GM23338 (cell line): ENCODE data around the gene AP3B2. TPM values are rescaled to one million over a fixed set of nuclear protein-coding genes. Genes with fewer than 3 reads are reported as not detected.

Experiments used
- ATAC-seq: fragments of 200-7000 bp; cut with Tn5 transposase; 3 replicates; pipeline ENCODE4 v1.9.1; 2020
- DNase-seq: peaks from one replicate; pipeline ENCODE4 v3.0.0-alpha.2; 2015; ENCODE audit warnings: low spot score
- H2AFZ ChIP-seq: fragments of 200-600 bp; sonication (generic); 2 replicates; pipeline ENCODE4 v1.8.0; 2016; ENCODE audit warnings: antibody characterized with exemption, mild to moderate bottlenecking, moderate library complexity
- H3F3A ChIP-seq: fragments of 200-600 bp; sonication (generic); replicated peaks from 2 replicates; pipeline ENCODE4 v1.8.0; 2017; ENCODE audit warnings: antibody characterized with exemption, mixed run types, low read depth
- H3K27ac ChIP-seq: fragments of 200-600 bp; sonication (generic); 2 replicates; pipeline ENCODE4 v1.6.1; 2016; ENCODE audit warnings: low read depth
- H3K27me3 ChIP-seq: fragments of 200-600 bp; sonication (generic); 2 replicates; pipeline ENCODE4 v1.8.0; 2016; ENCODE audit warnings: mild to moderate bottlenecking, mixed run types, moderate library complexity; ENCODE audit not compliant: insufficient read depth
- H3K36me3 ChIP-seq: fragments of 200-600 bp; sonication (generic); 2 replicates; pipeline ENCODE4 v1.8.0; 2016; ENCODE audit warnings: mild to moderate bottlenecking; ENCODE audit not compliant: insufficient read depth
- H3K4me1 ChIP-seq: fragments of 200-600 bp; sonication (generic); 2 replicates; pipeline ENCODE4 v1.8.0; 2016; ENCODE audit warnings: mild to moderate bottlenecking, moderate library complexity; ENCODE audit not compliant: insufficient read depth
- H3K4me2 ChIP-seq: fragments of 200-600 bp; sonication (generic); 2 replicates; pipeline ENCODE4 v1.7.1; 2017; ENCODE audit warnings: mixed run types
- H3K4me3 ChIP-seq: fragments of 200-600 bp; sonication (generic); 2 replicates; pipeline ENCODE4 v1.6.1; 2016; ENCODE audit warnings: mixed run types
- H3K79me2 ChIP-seq: fragments of 200-600 bp; sonication (generic); replicated peaks from 2 replicates; pipeline ENCODE4 v1.8.0; 2017; ENCODE audit warnings: mild to moderate bottlenecking; ENCODE audit not compliant: insufficient read depth
- H3K9me2 ChIP-seq: fragments of 200-600 bp; sonication (generic); 2 replicates; pipeline ENCODE4 v1.8.0; 2017; ENCODE audit not compliant: insufficient read depth
- H4K20me1 ChIP-seq: fragments of 200-600 bp; sonication (generic); replicated peaks from 2 replicates; pipeline ENCODE4 v1.8.0; 2017; ENCODE audit warnings: mild to moderate bottlenecking; ENCODE audit not compliant: insufficient read depth
- H3K27ac Mint-ChIP-seq: 2 replicates; pipeline ENCODE4 v1.8.0; 2020; ENCODE audit warnings: inconsistent platforms, mild to moderate bottlenecking, moderate library complexity, mixed read lengths
- H3K27me3 Mint-ChIP-seq: 3 replicates; pipeline ENCODE4 v1.8.0; 2022; ENCODE audit warnings: low read depth, mild to moderate bottlenecking, moderate library complexity, mixed read lengths, inconsistent platforms; ENCODE audit not compliant: insufficient read depth, poor library complexity
- H3K36me3 Mint-ChIP-seq: 3 replicates; pipeline ENCODE4 v1.8.0; 2021; ENCODE audit warnings: low read depth, mild to moderate bottlenecking, inconsistent platforms, moderate library complexity, mixed read lengths
- H3K4me1 Mint-ChIP-seq: 3 replicates; pipeline ENCODE4 v1.8.0; 2020; ENCODE audit warnings: mild to moderate bottlenecking, inconsistent platforms, mixed read lengths
- H3K4me3 Mint-ChIP-seq: 3 replicates; pipeline ENCODE4 v1.8.0; 2021; ENCODE audit warnings: moderate library complexity, mild to moderate bottlenecking, inconsistent platforms, mixed read lengths
- H3K9me3 Mint-ChIP-seq: 3 replicates; pipeline ENCODE4 v1.8.0; 2020; ENCODE audit warnings: moderate library complexity, mild to moderate bottlenecking, inconsistent platforms, mixed read lengths
- NANOG ChIP-seq: IDR thresholded peaks from 2 replicates; pipeline ENCODE4 v1.6.1; 2016; ENCODE audit warnings: antibody characterized with exemption, borderline replicate concordance
- STAT1 ChIP-seq: IDR thresholded peaks from one replicate; pipeline ENCODE4 v1.6.1; 2016; ENCODE audit warnings: antibody characterized with exemption; ENCODE audit not compliant: unreplicated experiment
- polyA plus RNA-seq: library from polyadenylated mRNA; unstranded; fragments of >200 nt; fragmentation: Nextera tagmentation; extraction: Ambion mirVana; gene quantifications from 2 replicates; pipeline ENCODE4 v1.2.1, GENCODE V29; 2016
- total RNA-seq: library from RNA; depleted of rRNA; stranded (reverse); fragments of >200 nt; shearing (Covaris generic); gene quantifications from 2 replicates; pipeline ENCODE4 v1.2.3, GENCODE V29; 2014
- TF ChIP-seq, protein P1 (sequence below): fragments of 250-450 bp; sonication (Bioruptor Pico); IDR thresholded peaks from 2 replicates; pipeline ENCODE4 v1.5.0; 2020; ENCODE audit warnings: mild to moderate bottlenecking, moderate library complexity

The AP3B2 gene
- total and polyA plus RNA-seq, 2 experiments from 2014 or later: 9.5 to 19.2 TPM

DNA sequence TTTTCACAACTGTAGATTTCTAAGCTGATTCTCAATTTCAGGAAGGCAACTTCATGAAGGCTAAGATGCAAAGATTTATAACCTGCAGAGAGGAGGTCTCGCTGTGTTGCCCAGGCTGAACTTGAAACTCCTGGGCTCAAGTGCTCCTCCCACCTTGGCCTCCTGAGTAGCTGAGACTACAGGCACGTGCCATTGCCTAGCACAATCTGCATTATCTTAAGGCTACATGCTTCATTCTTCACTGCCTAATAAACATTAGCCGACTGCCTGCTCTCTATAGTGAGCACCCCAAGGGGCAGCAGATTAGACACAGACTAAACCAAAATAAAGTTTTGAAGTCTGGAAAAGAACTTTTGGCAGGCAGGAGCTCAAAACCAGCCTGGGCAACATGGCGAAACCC lies 79.6 kb downstream of the AP3B2 start:
- Histone ChIP-seq H3K9me2 (no peaks in the 10 kb centered on the region), H2AFZ (no peak overlapping the region), H3K36me3 (no peaks in the 10 kb centered on the region), H3K27me3 (no peaks in the 10 kb centered on the region), H3K79me2 (no peaks in the 10 kb centered on the region), H4K20me1 (no peaks in the 10 kb centered on the region), H3F3A (no peaks in the 10 kb centered on the region), H3K4me3 (no peak overlapping the region), H3K27ac (no peak overlapping the region), H3K4me2 (no peak overlapping the region), H3K4me1 (no peaks in the 10 kb centered on the region)
- Mint-ChIP-seq H3K27me3 (peaks cover 3% of the 10 kb centered on the region), H3K4me1 (no peaks in the 10 kb centered on the region), H3K4me3 (no peak overlapping the region), H3K27ac (no peak overlapping the region), H3K9me3 (no peaks in the 10 kb centered on the region), H3K36me3 (no peaks in the 10 kb centered on the region)
- no peak for ATAC-seq
- no peak for TF ChIP-seq STAT1
- TF ChIP-seq, protein P1, sequence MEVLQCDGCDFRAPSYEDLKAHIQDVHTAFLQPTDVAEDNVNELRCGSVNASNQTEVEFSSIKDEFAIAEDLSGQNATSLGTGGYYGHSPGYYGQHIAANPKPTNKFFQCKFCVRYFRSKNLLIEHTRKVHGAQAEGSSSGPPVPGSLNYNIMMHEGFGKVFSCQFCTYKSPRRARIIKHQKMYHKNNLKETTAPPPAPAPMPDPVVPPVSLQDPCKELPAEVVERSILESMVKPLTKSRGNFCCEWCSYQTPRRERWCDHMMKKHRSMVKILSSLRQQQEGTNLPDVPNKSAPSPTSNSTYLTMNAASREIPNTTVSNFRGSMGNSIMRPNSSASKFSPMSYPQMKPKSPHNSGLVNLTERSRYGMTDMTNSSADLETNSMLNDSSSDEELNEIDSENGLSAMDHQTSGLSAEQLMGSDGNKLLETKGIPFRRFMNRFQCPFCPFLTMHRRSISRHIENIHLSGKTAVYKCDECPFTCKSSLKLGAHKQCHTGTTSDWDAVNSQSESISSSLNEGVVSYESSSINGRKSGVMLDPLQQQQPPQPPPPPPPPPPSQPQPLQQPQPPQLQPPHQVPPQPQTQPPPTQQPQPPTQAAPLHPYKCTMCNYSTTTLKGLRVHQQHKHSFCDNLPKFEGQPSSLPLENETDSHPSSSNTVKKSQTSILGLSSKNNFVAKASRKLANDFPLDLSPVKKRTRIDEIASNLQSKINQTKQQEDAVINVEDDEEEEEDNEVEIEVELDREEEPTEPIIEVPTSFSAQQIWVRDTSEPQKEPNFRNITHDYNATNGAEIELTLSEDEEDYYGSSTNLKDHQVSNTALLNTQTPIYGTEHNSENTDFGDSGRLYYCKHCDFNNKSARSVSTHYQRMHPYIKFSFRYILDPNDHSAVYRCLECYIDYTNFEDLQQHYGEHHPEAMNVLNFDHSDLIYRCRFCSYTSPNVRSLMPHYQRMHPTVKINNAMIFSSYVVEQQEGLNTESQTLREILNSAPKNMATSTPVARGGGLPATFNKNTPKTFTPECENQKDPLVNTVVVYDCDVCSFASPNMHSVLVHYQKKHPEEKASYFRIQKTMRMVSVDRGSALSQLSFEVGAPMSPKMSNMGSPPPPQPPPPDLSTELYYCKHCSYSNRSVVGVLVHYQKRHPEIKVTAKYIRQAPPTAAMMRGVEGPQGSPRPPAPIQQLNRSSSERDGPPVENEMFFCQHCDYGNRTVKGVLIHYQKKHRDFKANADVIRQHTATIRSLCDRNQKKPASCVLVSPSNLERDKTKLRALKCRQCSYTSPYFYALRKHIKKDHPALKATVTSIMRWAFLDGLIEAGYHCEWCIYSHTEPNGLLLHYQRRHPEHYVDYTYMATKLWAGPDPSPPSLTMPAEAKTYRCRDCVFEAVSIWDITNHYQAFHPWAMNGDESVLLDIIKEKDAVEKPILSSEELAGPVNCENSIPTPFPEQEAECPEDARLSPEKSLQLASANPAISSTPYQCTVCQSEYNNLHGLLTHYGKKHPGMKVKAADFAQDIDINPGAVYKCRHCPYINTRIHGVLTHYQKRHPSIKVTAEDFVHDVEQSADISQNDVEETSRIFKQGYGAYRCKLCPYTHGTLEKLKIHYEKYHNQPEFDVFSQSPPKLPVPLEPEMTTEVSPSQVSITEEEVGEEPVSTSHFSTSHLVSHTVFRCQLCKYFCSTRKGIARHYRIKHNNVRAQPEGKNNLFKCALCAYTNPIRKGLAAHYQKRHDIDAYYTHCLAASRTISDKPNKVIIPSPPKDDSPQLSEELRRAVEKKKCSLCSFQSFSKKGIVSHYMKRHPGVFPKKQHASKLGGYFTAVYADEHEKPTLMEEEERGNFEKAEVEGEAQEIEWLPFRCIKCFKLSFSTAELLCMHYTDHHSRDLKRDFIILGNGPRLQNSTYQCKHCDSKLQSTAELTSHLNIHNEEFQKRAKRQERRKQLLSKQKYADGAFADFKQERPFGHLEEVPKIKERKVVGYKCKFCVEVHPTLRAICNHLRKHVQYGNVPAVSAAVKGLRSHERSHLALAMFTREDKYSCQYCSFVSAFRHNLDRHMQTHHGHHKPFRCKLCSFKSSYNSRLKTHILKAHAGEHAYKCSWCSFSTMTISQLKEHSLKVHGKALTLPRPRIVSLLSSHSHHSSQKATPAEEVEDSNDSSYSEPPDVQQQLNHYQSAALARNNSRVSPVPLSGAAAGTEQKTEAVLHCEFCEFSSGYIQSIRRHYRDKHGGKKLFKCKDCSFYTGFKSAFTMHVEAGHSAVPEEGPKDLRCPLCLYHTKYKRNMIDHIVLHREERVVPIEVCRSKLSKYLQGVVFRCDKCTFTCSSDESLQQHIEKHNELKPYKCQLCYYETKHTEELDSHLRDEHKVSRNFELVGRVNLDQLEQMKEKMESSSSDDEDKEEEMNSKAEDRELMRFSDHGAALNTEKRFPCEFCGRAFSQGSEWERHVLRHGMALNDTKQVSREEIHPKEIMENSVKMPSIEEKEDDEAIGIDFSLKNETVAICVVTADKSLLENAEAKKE (CRISPR knock-in tag): no peak
- DNase-seq: no peak

DNA sequence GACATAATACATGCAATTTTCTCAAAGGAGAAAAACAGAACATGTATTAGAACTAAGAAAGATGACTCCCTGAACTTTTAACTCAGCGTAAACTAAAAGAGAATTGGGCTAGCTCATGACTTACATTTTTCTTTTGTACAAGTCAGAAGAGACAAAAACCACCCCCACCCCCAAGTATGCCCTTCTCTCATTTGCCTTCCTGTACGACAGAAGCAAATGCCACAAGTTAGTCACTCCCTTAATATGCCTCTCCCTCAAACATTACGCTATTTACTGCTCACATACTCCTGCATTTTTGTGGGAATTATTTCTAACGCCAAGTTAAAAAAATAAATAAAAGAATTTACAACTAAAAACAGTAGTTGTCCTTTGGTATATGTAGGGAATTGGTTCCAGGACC lies 84.5 kb downstream of the AP3B2 start:
- Histone ChIP-seq H3K27ac (no peak overlapping the region), H2AFZ (no peak overlapping the region), H3F3A (no peaks in the 10 kb centered on the region), H4K20me1 (no peaks in the 10 kb centered on the region), H3K27me3 (no peaks in the 10 kb centered on the region), H3K4me2 (no peak overlapping the region), H3K79me2 (no peaks in the 10 kb centered on the region), H3K36me3 (no peaks in the 10 kb centered on the region), H3K9me2 (no peaks in the 10 kb centered on the region), H3K4me1 (no peaks in the 10 kb centered on the region), H3K4me3 (no peak overlapping the region)
- H3K4me1 Mint-ChIP-seq: no peaks in the 10 kb centered on the region
- H3K4me3 Mint-ChIP-seq: no peak overlapping the region
- DNase-seq (no peak), ATAC-seq (no peak)
- no peaks in the 10 kb centered on the region for H3K9me3 Mint-ChIP-seq
- peaks cover 4% of the 10 kb centered on the region for H3K27me3 Mint-ChIP-seq
- no peaks in the 10 kb centered on the region for H3K36me3 Mint-ChIP-seq
- no peak overlapping the region for H3K27ac Mint-ChIP-seq
- TF ChIP-seq NANOG: no peak
